K562 (cell line): ENCODE results near the gene VSIG10L. TPM values are rescaled to one million over a fixed set of nuclear protein-coding genes. Genes with fewer than 3 reads are reported as not detected.

ENCODE experiments used
- ADNP ChIP-seq: fragments of 200-800 bp; sonication (Bioruptor generic); IDR thresholded peaks from 2 replicates; pipeline ENCODE4 v1.6.1; 2016; ENCODE audit warnings: missing genetic modification characterization, missing compliant biosample characterization
- ATF1 ChIP-seq, 2 experiments: fragments of 450-650 bp in 1 of 2; IDR thresholded peaks; 2 replicates each; pipeline ENCODE4 v1.6.1; 2016; ENCODE audit warnings: missing compliant biosample characterization in 1 of 2, missing genetic modification characterization in 1 of 2
- BMI1 ChIP-seq: fragments of 150-350 bp; IDR thresholded peaks from 2 replicates; pipeline ENCODE4 v1.6.1; 2014; ENCODE audit warnings: low read length
- CHD1 ChIP-seq: fragments of 200-600 bp; sonication (generic); IDR thresholded peaks from one replicate; pipeline ENCODE4 v1.6.1; 2012; ENCODE audit warnings: mild to moderate bottlenecking, moderate library complexity, low read length, inconsistent platforms
- DPF2 ChIP-seq: fragments of 450-650 bp; IDR thresholded peaks from 2 replicates; pipeline ENCODE4 v1.6.1; 2016
- ERF ChIP-seq: fragments of 450-650 bp; formaldehyde crosslinking; IDR thresholded peaks from 2 replicates; pipeline ENCODE4 v1.4.0; 2020; ENCODE audit warnings: mild to moderate bottlenecking, mixed read lengths
- RERE ChIP-seq: sonication (generic); formaldehyde crosslinking; IDR thresholded peaks from 2 replicates; pipeline ENCODE4 v1.8.0; 2023; ENCODE audit warnings: missing genetic modification reagents, mild to moderate bottlenecking, borderline replicate concordance
- SNIP1 ChIP-seq: fragments of 450-650 bp; IDR thresholded peaks from 2 replicates; pipeline ENCODE4 v1.7.1; 2017; ENCODE audit warnings: low read depth, mild to moderate bottlenecking
- ZFPM2 ChIP-seq: fragments of 250-450 bp; sonication (Bioruptor Pico); IDR thresholded peaks from 2 replicates; pipeline ENCODE4 v1.5.1; 2022; ENCODE audit warnings: mild to moderate bottlenecking
- ZNF212 ChIP-seq: fragments of 450-650 bp; formaldehyde crosslinking; IDR thresholded peaks from 2 replicates; pipeline ENCODE4 v1.4.0; 2020; ENCODE audit warnings: mild to moderate bottlenecking
- ZNF347 ChIP-seq: fragments of 450-650 bp; formaldehyde crosslinking; IDR thresholded peaks from 2 replicates; pipeline ENCODE4 v1.4.0; 2020; ENCODE audit warnings: low read depth, mild to moderate bottlenecking, moderate library complexity
- polyA plus RNA-seq, 8 experiments: library from polyadenylated mRNA; depleted of rRNA in 4 of 8; stranded (reverse) in 5 of 8; unstranded in 3 of 8; fragments of >200 nt; fragmentation: Nextera tagmentation in 2 of 8; fragmentation: Illumina TruSeq in 1 of 8; extraction: Ambion mirVana in 2 of 8; extraction: Trizol in 1 of 8; gene quantifications; 2 replicates each; pipeline versions ENCODE4 v1.2.1 to v1.2.3, GENCODE V29; 2011 to 2014; ENCODE audit warnings: inconsistent platforms in 1 of 8, missing spikeins in 1 of 8
- total RNA-seq, 7 experiments: library from RNA; depleted of rRNA in 6 of 7; stranded (reverse); fragments of >200 nt in 6 of 7; fragmentation: Illumina TruSeq in 2 of 7; extraction: Trizol in 2 of 7; gene quantifications; 2 replicates each; pipeline versions ENCODE4 v1.2.1 to v1.2.3, GENCODE V29; 2011 to 2021; ENCODE audit warnings: low replicate concordance in 1 of 7
- TF ChIP-seq, protein P1 (sequence below): fragments of 250-450 bp; sonication (Bioruptor Pico); IDR thresholded peaks from 2 replicates; pipeline ENCODE4 v1.4.0; 2020; ENCODE audit warnings: mild to moderate bottlenecking, moderate library complexity
- TF ChIP-seq, protein P2 (sequence below): sonication (generic); formaldehyde crosslinking; IDR thresholded peaks from 2 replicates; pipeline ENCODE4 v1.8.0; 2023; ENCODE audit warnings: mild to moderate bottlenecking, missing genetic modification reagents
- TF ChIP-seq, protein P3 (sequence below): sonication (generic); formaldehyde crosslinking; IDR thresholded peaks from 2 replicates; pipeline ENCODE4 v1.8.0; 2022; ENCODE audit warnings: mild to moderate bottlenecking, low read depth, missing genetic modification reagents

VSIG10L gene
- total and polyA plus RNA-seq, 9 of the 15 experiments (the other 6 are each of a cell fraction or from before 2014, with no cell fraction given): 1.1 to 7.6 (median 2.2) TPM

GRCh38 chr19:51368366-51369282, 26.7 kb upstream of the VSIG10L start, which contains the start of gene CLDND2 (continued):
- TF ChIP-seq, protein P1, sequence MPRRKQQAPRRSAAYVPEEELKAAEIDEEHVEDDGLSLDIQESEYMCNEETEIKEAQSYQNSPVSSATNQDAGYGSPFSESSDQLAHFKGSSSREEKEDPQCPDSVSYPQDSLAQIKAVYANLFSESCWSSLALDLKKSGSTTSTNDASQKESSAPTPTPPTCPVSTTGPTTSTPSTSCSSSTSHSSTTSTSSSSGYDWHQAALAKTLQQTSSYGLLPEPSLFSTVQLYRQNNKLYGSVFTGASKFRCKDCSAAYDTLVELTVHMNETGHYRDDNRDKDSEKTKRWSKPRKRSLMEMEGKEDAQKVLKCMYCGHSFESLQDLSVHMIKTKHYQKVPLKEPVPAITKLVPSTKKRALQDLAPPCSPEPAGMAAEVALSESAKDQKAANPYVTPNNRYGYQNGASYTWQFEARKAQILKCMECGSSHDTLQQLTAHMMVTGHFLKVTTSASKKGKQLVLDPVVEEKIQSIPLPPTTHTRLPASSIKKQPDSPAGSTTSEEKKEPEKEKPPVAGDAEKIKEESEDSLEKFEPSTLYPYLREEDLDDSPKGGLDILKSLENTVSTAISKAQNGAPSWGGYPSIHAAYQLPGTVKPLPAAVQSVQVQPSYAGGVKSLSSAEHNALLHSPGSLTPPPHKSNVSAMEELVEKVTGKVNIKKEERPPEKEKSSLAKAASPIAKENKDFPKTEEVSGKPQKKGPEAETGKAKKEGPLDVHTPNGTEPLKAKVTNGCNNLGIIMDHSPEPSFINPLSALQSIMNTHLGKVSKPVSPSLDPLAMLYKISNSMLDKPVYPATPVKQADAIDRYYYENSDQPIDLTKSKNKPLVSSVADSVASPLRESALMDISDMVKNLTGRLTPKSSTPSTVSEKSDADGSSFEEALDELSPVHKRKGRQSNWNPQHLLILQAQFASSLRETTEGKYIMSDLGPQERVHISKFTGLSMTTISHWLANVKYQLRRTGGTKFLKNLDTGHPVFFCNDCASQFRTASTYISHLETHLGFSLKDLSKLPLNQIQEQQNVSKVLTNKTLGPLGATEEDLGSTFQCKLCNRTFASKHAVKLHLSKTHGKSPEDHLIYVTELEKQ (CRISPR knock-in tag): no peak
- no peak for TF ChIP-seq CHD1
- TF ChIP-seq, protein P2, sequence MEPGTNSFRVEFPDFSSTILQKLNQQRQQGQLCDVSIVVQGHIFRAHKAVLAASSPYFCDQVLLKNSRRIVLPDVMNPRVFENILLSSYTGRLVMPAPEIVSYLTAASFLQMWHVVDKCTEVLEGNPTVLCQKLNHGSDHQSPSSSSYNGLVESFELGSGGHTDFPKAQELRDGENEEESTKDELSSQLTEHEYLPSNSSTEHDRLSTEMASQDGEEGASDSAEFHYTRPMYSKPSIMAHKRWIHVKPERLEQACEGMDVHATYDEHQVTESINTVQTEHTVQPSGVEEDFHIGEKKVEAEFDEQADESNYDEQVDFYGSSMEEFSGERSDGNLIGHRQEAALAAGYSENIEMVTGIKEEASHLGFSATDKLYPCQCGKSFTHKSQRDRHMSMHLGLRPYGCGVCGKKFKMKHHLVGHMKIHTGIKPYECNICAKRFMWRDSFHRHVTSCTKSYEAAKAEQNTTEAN (CRISPR knock-in tag): no peak
- no peak for TF ChIP-seq ATF1 (CRISPR knock-in tag; IDR thresholded peaks at IDR 0.05)
- no peak for TF ChIP-seq ATF1 (tag; IDR thresholded peaks at IDR 0.05)
- TF ChIP-seq RERE (CRISPR knock-in tag): no peak
- TF ChIP-seq DPF2: peak; percentile 47
- no peak for TF ChIP-seq BMI1
- 0 out of 2 replicates have a peak, but pooled peaks have one; percentile 26 for TF ChIP-seq ERF
- TF ChIP-seq SNIP1: no peak
- TF ChIP-seq ZNF347 (CRISPR knock-in tag): no peak
- no peak for TF ChIP-seq ZFPM2
- TF ChIP-seq, protein P3, sequence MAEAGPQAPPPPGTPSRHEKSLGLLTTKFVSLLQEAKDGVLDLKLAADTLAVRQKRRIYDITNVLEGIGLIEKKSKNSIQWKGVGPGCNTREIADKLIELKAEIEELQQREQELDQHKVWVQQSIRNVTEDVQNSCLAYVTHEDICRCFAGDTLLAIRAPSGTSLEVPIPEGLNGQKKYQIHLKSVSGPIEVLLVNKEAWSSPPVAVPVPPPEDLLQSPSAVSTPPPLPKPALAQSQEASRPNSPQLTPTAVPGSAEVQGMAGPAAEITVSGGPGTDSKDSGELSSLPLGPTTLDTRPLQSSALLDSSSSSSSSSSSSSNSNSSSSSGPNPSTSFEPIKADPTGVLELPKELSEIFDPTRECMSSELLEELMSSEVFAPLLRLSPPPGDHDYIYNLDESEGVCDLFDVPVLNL (CRISPR knock-in tag): no peak
- no peak for TF ChIP-seq ADNP (tag)
- no peak for TF ChIP-seq ZNF212 (CRISPR knock-in tag)
